H9 (cell line): ENCODE data around the gene LPP. TPM values are rescaled to one million over a fixed set of nuclear protein-coding genes. Genes with fewer than 3 reads are reported as not detected.

Experiments
- DNase-seq: peaks from one replicate; pipeline ENCODE4 v3.0.0-alpha.2; 2017
- H2AFZ ChIP-seq: one replicate; pipeline ENCODE4 v1.6.1; 2013; ENCODE audit warnings: mild to moderate bottlenecking, low read length, control low read depth, moderate library complexity
- H2AK5ac ChIP-seq: 2 replicates; pipeline ENCODE4 v1.6.1; 2013; ENCODE audit warnings: low read length, control low read depth, mixed read lengths; ENCODE audit not compliant: insufficient read length
- H2BK120ac ChIP-seq: one replicate; pipeline ENCODE4 v1.6.1; 2013; ENCODE audit warnings: low read depth, mild to moderate bottlenecking, low read length, control low read depth, inconsistent platforms; ENCODE audit not compliant: poor library complexity, severe bottlenecking
- H2BK12ac ChIP-seq: 2 replicates; pipeline ENCODE4 v1.6.1; 2013; ENCODE audit warnings: low read length, control low read depth, mixed read lengths, low read depth; ENCODE audit not compliant: insufficient read length
- H2BK15ac ChIP-seq: 2 replicates; pipeline ENCODE4 v1.6.1; 2013; ENCODE audit warnings: low read depth, low read length, control low read depth
- H2BK20ac ChIP-seq: one replicate; pipeline ENCODE4 v1.6.1; 2013; ENCODE audit warnings: low read depth, mild to moderate bottlenecking, low read length, control low read depth, inconsistent platforms; ENCODE audit not compliant: poor library complexity, severe bottlenecking
- H2BK5ac ChIP-seq: 2 replicates; pipeline ENCODE4 v1.6.1; 2013; ENCODE audit warnings: low read length, control low read depth, mixed read lengths; ENCODE audit not compliant: insufficient read length
- H3K14ac ChIP-seq: 2 replicates; pipeline ENCODE4 v1.6.1; 2013; ENCODE audit warnings: low read length, control low read depth; ENCODE audit not compliant: insufficient read depth
- H3K18ac ChIP-seq: 2 replicates; pipeline ENCODE4 v1.6.1; 2013; ENCODE audit warnings: low read depth, mild to moderate bottlenecking, mixed read lengths, low read length, control low read depth; ENCODE audit not compliant: insufficient read length
- H3K23ac ChIP-seq: 2 replicates; pipeline ENCODE4 v1.6.1; 2013; ENCODE audit warnings: low read length, control low read depth, mixed read lengths, low read depth; ENCODE audit not compliant: insufficient read length
- H3K23me2 ChIP-seq: 2 replicates; pipeline ENCODE4 v1.6.1; 2013; ENCODE audit warnings: low read depth, mild to moderate bottlenecking, mixed read lengths, low read length, control low read depth; ENCODE audit not compliant: insufficient read length, poor library complexity, severe bottlenecking
- H3K27ac ChIP-seq: 2 replicates; pipeline ENCODE4 v1.5.1; 2013; ENCODE audit warnings: low read length, control low read depth, mixed read lengths, low read depth; ENCODE audit not compliant: insufficient read length
- H3K27me3 ChIP-seq: 2 replicates; pipeline ENCODE4 v1.6.1; 2013; ENCODE audit warnings: low read length, control low read depth, inconsistent platforms; ENCODE audit not compliant: insufficient read depth
- H3K4ac ChIP-seq: 2 replicates; pipeline ENCODE4 v1.6.1; 2013; ENCODE audit warnings: low read depth, mild to moderate bottlenecking, control low read depth, inconsistent platforms, low read length, moderate library complexity
- H3K4me1 ChIP-seq: 2 replicates; pipeline ENCODE4 v1.6.1; 2013; ENCODE audit warnings: low read length, control low read depth, inconsistent platforms; ENCODE audit not compliant: insufficient read depth
- H3K4me2 ChIP-seq: 2 replicates; pipeline ENCODE4 v1.6.1; 2013; ENCODE audit warnings: low read length, control low read depth, mixed read lengths; ENCODE audit not compliant: insufficient read length, insufficient read depth
- H3K56ac ChIP-seq: 2 replicates; pipeline ENCODE4 v1.6.1; 2013; ENCODE audit warnings: low read depth, mild to moderate bottlenecking, mixed read lengths, low read length, control low read depth; ENCODE audit not compliant: insufficient read length
- H3K79me1 ChIP-seq: 2 replicates; pipeline ENCODE4 v1.6.1; 2013; ENCODE audit warnings: low read depth, mild to moderate bottlenecking, moderate library complexity, low read length, control low read depth, inconsistent platforms; ENCODE audit not compliant: insufficient read depth, poor library complexity, severe bottlenecking
- H3K79me2 ChIP-seq: 2 replicates; pipeline ENCODE4 v1.6.1; 2013; ENCODE audit warnings: low read length, control low read depth, inconsistent platforms; ENCODE audit not compliant: insufficient read depth
- H3K9ac ChIP-seq: 2 replicates; pipeline ENCODE4 v1.6.1; 2013; ENCODE audit warnings: low read length, control low read depth, mixed read lengths; ENCODE audit not compliant: insufficient read length; ENCODE audit errors: extremely low read depth
- H3K9me3 ChIP-seq: one replicate; pipeline ENCODE4 v1.6.1; 2013; ENCODE audit warnings: low read depth, low read length, inconsistent platforms; ENCODE audit not compliant: control insufficient read depth
- H3T11ph ChIP-seq: one replicate; pipeline ENCODE4 v1.6.1; 2013; ENCODE audit warnings: mild to moderate bottlenecking, low read length, control low read depth, inconsistent platforms
- H4K20me1 ChIP-seq: one replicate; pipeline ENCODE4 v1.6.1; 2013; ENCODE audit not compliant: control insufficient read depth, insufficient read length, insufficient read depth
- H4K5ac ChIP-seq: 2 replicates; pipeline ENCODE4 v1.6.1; 2013; ENCODE audit warnings: low read depth, mild to moderate bottlenecking, mixed read lengths, low read length, control low read depth; ENCODE audit not compliant: insufficient read length
- H4K8ac ChIP-seq: replicated peaks from 2 replicates; pipeline ENCODE4 v1.6.1; 2013; ENCODE audit warnings: low read length, control low read depth, mixed read lengths, low read depth; ENCODE audit not compliant: insufficient read length
- H4K91ac ChIP-seq: 2 replicates; pipeline ENCODE4 v1.6.1; 2013; ENCODE audit warnings: low read depth, mild to moderate bottlenecking, moderate library complexity, mixed read lengths, low read length, control low read depth; ENCODE audit not compliant: insufficient read length
- H3K27ac Mint-ChIP-seq, 3 experiments: 2 replicates in 2 of 3; 3 replicates in 1 of 3; pipeline ENCODE4 v1.8.0; 2020 to 2021; ENCODE audit warnings: mixed read lengths in 3 of 3, mild to moderate bottlenecking in 1 of 3, moderate library complexity in 1 of 3
- H3K27me3 Mint-ChIP-seq: 2 replicates; pipeline ENCODE4 v1.8.0; 2021; ENCODE audit warnings: low read depth, mild to moderate bottlenecking, moderate library complexity, mixed read lengths
- H3K36me3 Mint-ChIP-seq, 3 experiments: 2 replicates in 2 of 3; 3 replicates in 1 of 3; pipeline ENCODE4 v1.8.0; 2020 to 2021; ENCODE audit warnings: low read depth in 3 of 3, mixed read lengths in 3 of 3; ENCODE audit not compliant: insufficient read depth in 1 of 3
- H3K4me1 Mint-ChIP-seq, 2 experiments: 2 replicates each; pipeline ENCODE4 v1.8.0; 2020; ENCODE audit warnings: mixed read lengths in 2 of 2
- H3K4me3 Mint-ChIP-seq, 2 experiments: 2 replicates in 1 of 2; 3 replicates in 1 of 2; pipeline ENCODE4 v1.8.0; 2020 to 2021; ENCODE audit warnings: mild to moderate bottlenecking in 2 of 2, mixed read lengths in 2 of 2, moderate library complexity in 1 of 2
- H3K9me3 Mint-ChIP-seq, 2 experiments: 2 replicates in 1 of 2; 3 replicates in 1 of 2; pipeline ENCODE4 v1.8.0; 2020; ENCODE audit warnings: mild to moderate bottlenecking in 2 of 2, mixed read lengths in 2 of 2, moderate library complexity in 1 of 2
- CTCF ChIP-seq: fragments of 200-600 bp; sonication (generic); conservative IDR thresholded peaks from 3 replicates; pipeline ENCODE4 v1.8.0; 2021; ENCODE audit warnings: antibody characterized with exemption, mild to moderate bottlenecking
- WGBS: extraction: QIAGEN DNeasy Blood & Tissue Kit; methylation state at CpG from one replicate; pipeline ENCODE4 v1.1.7; 2013; ENCODE audit warnings: missing lambda C conversion rate, low lambda C conversion rate, mixed read lengths; ENCODE audit not compliant: insufficient read length; ENCODE audit errors: extremely low coverage; 5-methylcytosine and 5-hydroxymethylcytosine counted together
- total RNA-seq: library from RNA; stranded (reverse); gene quantifications from 2 replicates; pipeline ENCODE4 v1.2.1, GENCODE V29; 2021

Gene LPP
- total RNA-seq, 1 experiment from 2014 or later = 64.6 TPM

GRCh38 chr3:188581365-188581764 is 427.4 kb downstream of the LPP start:
- Histone ChIP-seq H3K9ac (no peak overlapping the region), H3K4me1 (no peaks in the 10 kb centered on the region), H3K23me2 (no peaks in the 10 kb centered on the region), H3K4ac (no peak overlapping the region), H3T11ph (no peak overlapping the region), H3K18ac (no peak overlapping the region), H4K5ac (no peak overlapping the region), H2AK5ac (no peak overlapping the region), H2BK15ac (no peak overlapping the region), H2BK12ac (no peak overlapping the region), H2BK20ac (no peak overlapping the region), H2BK5ac (no peak overlapping the region), H3K14ac (no peak overlapping the region), H2BK120ac (no peak overlapping the region), H3K9me3 (no peaks in the 10 kb centered on the region), H2AFZ (no peak overlapping the region), H3K79me1 (no peaks in the 10 kb centered on the region), H3K56ac (no peak overlapping the region), H4K8ac (no peak overlapping the region), H4K91ac (no peak overlapping the region), H3K23ac (no peak overlapping the region), H3K4me2 (no peak overlapping the region), H3K27me3 (no peaks in the 10 kb centered on the region), H4K20me1 (no peaks in the 10 kb centered on the region), H3K79me2 (no peaks in the 10 kb centered on the region), H3K27ac (no peak overlapping the region)
- DNase-seq = no peak
- no peaks in the 10 kb centered on the region for H3K9me3 Mint-ChIP-seq
- H3K36me3 Mint-ChIP-seq = no peaks in the 10 kb centered on the region
- 100% methylated on average over 2 of the region's 4 CpGs for whole genome bisulfite sequencing
- H3K27ac Mint-ChIP-seq = no peak overlapping the region; a peak in 1 of 7 replicates
- no peak for TF ChIP-seq CTCF
- no peaks in the 10 kb centered on the region for H3K27me3 Mint-ChIP-seq
- H3K4me1 Mint-ChIP-seq = peaks cover 0 to 8% of the 10 kb centered on the region in 2 experiments
- no peak overlapping the region for H3K4me3 Mint-ChIP-seq
